Thoracic aorta (tissue), 2 donors: ENCODE results near the gene TMEM51. TPM values are rescaled to one million over a fixed set of nuclear protein-coding genes. Genes with fewer than 3 reads are reported as not detected.

ENCODE experiments used
- ATAC-seq: fragments of 150-250 bp; one replicate; pipeline ENCODE4 v1.8.0; 2017; ENCODE audit warnings: low read depth; ENCODE audit not compliant: insufficient number of reproducible peaks, low FRiP score
- DNase-seq: peaks from one replicate; pipeline ENCODE4 v3.0.0-alpha.2; 2020; ENCODE audit warnings: low spot score
- H3K27ac ChIP-seq, 2 donors: fragments of 200-600 bp; sonication (generic); 1 replicate in 1 of 2; 2 replicates in 1 of 2; pipeline ENCODE4 v1.5.1; 2016; ENCODE audit warnings: mild to moderate bottlenecking in 2 of 2, moderate library complexity in 2 of 2
- H3K27me3 ChIP-seq: fragments of 200-600 bp; sonication (generic); replicated peaks from 2 replicates; pipeline ENCODE4 v1.6.0; 2016; ENCODE audit warnings: mild to moderate bottlenecking; ENCODE audit not compliant: insufficient read depth
- H3K36me3 ChIP-seq: fragments of 200-600 bp; sonication (generic); one replicate; pipeline ENCODE4 v1.5.1; 2016
- H3K4me1 ChIP-seq, 2 donors: fragments of 200-600 bp; sonication (generic); 1 replicate in 1 of 2; 2 replicates in 1 of 2; pipeline versions ENCODE4 v1.5.1 to v1.6.0; 2016; ENCODE audit warnings: low read depth in 2 of 2, mild to moderate bottlenecking in 1 of 2; ENCODE audit not compliant: control insufficient read depth in 1 of 2
- H3K4me3 ChIP-seq: fragments of 200-600 bp; sonication (generic); 2 replicates; pipeline ENCODE4 v1.5.1; 2016; ENCODE audit warnings: mild to moderate bottlenecking
- H3K9me3 ChIP-seq: fragments of 200-600 bp; sonication (generic); 2 replicates; pipeline ENCODE4 v1.5.1; 2016
- CTCF ChIP-seq: fragments of 200-600 bp; sonication (generic); IDR thresholded peaks from one replicate; pipeline ENCODE4 v1.5.1; 2019; ENCODE audit warnings: antibody characterized with exemption
- total RNA-seq, 2 donors: library from RNA; depleted of rRNA; stranded (reverse); fragments of >200 nt; gene quantifications; one replicate each; pipeline versions ENCODE4 v1.1.0 to v1.2.3, GENCODE V29; 2016

The TMEM51 gene
- total RNA-seq, 2 donors from 2014 or later = 2.0 to 5.9 TPM

GRCh38 chr1:15214527-15214926 is 61.0 kb downstream of the TMEM51 start:
- peak overlapping the region; percentile 59 to 60 for H3K27ac ChIP-seq
- no peak for TF ChIP-seq CTCF
- no peaks in the 10 kb centered on the region for H3K27me3 ChIP-seq
- DNase-seq = no peak
- no peak overlapping the region for H3K4me3 ChIP-seq
- H3K9me3 ChIP-seq = no peaks in the 10 kb centered on the region
- H3K4me1 ChIP-seq = peaks cover 42 to 61% of the 10 kb centered on the region in 2 donors
- H3K36me3 ChIP-seq = no peaks in the 10 kb centered on the region
- ATAC-seq = no peak

GRCh38 chr1:15215116-15215515 is 61.6 kb downstream of the TMEM51 start:
- peaks cover 36 to 55% of the 10 kb centered on the region in 2 donors for H3K4me1 ChIP-seq
- peak overlapping the region in 1 of 2 donors; percentile 60 for H3K27ac ChIP-seq
- H3K9me3 ChIP-seq = no peaks in the 10 kb centered on the region
- H3K27me3 ChIP-seq = no peaks in the 10 kb centered on the region
- TF ChIP-seq CTCF = no peak
- DNase-seq (no peak), ATAC-seq (no peak)
- H3K36me3 ChIP-seq = no peaks in the 10 kb centered on the region
- no peak overlapping the region for H3K4me3 ChIP-seq

- H3K36me3 ChIP-seq = no peaks in the 10 kb centered on the region
- DNase-seq (no peak), ATAC-seq (no peak)
- no peak overlapping the region for H3K27ac ChIP-seq
- H3K27me3 ChIP-seq = no peaks in the 10 kb centered on the region
- no peaks in the 10 kb centered on the region for H3K9me3 ChIP-seq
- H3K4me3 ChIP-seq = no peak overlapping the region
- H3K4me1 ChIP-seq = peaks cover 16 to 29% of the 10 kb centered on the region in 2 donors
- no peak for TF ChIP-seq CTCF
These were observed 64.1 kb downstream of the TMEM51 start for GRCh38 chr1:15217654-15218053.

DNA sequence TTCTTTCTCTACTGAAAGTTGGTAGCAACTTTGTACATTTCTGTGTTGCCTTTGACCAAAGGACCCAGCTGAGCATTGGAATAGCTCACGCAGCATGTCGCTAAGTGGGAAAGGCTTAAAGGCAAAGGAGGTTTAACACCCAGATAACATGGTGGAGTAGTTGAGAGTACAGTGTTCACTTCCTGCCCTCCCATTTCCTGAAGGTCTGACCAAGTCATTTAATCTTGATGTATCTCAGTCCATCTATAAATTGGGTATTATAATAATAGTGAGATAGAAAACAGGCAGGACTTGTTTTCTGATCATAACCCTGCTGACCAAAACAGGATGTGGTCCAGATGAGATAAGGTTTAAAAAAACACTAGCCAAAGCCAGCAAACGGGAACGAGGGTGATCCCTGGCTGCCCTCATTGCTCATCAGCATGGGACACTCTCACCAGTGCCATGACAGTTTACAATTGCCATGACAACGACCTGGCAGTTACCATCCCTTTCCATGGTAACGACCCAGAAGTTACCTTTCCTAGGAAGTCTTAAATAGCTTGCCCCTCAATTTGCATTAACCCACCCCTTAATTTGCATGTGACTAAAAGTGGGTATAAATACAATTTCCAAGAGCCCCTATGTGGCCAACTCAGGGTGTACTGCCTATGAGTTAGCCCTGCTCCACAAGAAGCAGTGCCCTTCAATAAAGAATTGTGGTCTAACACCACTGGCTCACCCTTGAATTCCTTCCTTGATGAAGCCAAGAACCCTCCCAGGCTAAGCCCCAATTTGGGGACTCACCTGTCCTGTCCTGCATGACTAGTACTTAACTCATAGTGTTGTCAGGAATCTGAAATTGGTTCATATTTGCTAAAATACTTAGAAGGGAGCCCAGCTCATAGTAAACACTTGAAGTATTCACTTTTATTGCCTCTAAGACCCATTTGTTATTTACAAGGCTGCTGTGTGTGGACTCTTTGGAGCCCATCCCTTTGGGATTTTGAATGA is 65.0 kb downstream of the TMEM51 start:
- no peaks in the 10 kb centered on the region for H3K27me3 ChIP-seq
- no peaks in the 10 kb centered on the region for H3K36me3 ChIP-seq
- no peak overlapping the region for H3K27ac ChIP-seq
- no peak overlapping the region for H3K4me3 ChIP-seq
- H3K9me3 ChIP-seq = no peaks in the 10 kb centered on the region
- peaks cover 7 to 20% of the 10 kb centered on the region in 2 donors for H3K4me1 ChIP-seq
- DNase-seq (no peak), ATAC-seq (no peak)
- TF ChIP-seq CTCF = no peak

DNA sequence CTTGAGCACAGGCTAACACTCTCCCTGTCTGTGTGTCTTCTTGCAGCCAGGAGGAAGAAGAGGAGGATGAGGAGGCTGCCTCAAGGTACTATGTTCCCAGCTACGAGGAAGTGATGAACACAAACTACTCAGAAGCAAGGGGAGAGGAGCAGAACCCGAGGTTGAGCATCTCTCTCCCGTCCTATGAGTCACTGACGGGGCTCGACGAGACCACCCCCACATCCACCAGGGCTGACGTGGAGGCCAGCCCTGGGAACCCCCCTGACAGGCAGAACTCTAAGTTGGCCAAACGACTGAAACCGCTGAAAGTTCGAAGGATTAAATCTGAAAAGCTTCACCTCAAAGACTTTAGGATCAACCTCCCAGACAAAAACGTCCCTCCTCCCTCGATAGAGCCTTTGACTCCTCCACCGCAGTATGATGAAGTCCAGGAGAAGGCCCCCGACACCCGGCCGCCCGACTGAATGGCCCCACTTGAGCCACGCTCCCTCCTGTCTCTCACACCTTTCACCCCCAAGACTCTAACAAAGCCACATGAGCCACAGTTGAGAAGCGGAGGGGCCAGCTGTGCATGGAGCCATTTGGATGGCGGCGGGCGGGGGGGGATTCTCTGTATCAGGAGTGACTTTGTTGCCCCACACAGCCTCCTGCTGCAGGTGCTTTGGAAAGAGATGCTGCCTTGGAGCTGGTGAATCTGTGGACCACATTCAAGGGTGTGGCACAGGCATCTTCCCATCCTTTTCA is 65.9 kb downstream of the TMEM51 start:
- ATAC-seq = no peak
- no peak overlapping the region for H3K27ac ChIP-seq
- H3K36me3 ChIP-seq = no peaks in the 10 kb centered on the region
- no peaks in the 10 kb centered on the region for H3K27me3 ChIP-seq
- H3K9me3 ChIP-seq = no peaks in the 10 kb centered on the region
- H3K4me1 ChIP-seq = peaks cover under 1 to 11% of the 10 kb centered on the region in 2 donors
- no peak overlapping the region for H3K4me3 ChIP-seq
- no peak for DNase-seq
- TF ChIP-seq CTCF = no peak
